ENCODE data around the gene XXYLT1. TPM values are rescaled to one million over a fixed set of nuclear protein-coding genes. Genes with fewer than 3 reads are reported as not detected.

The XXYLT1 gene
- polyA plus RNA-seq, 1 donor (not counting 4 experiments of a cell fraction or from before 2014, with no cell fraction given) = 11.1 TPM

DNA sequence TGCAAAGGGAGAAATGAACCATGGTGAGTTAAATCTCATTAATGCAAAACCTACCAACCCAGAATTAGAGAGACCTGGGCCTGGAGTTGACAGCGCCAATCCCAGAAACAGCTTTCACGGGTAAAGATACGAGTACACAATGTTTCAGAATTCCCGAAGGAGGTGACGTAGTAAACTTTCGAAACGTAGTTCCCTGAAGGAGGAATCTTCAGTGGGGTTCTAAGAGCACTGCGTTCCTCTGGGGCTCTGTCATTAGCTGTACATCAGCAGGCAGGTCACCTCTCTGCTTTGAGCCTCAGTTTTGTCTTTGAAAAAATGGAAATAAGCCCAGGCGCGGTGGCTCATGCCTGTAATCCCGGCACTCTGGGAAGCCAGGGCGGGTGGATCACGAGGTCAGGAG is 152.3 kb downstream of the XXYLT1 start:
- FAIRE-seq (no peak), DNase-seq (ENCODE audit: low read depth, low spot score) (no peak)
- peaks cover 4% of the 10 kb centered on the region for H3K4me1 ChIP-seq (ENCODE audit: control insufficient read depth, extremely low read depth, insufficient read depth, low read length)
- no peak overlapping the region for H3K4me2 ChIP-seq (ENCODE audit: control insufficient read depth, extremely low read depth, insufficient read depth, low read depth, low read length)
- H2AFZ ChIP-seq (ENCODE audit: control insufficient read depth, low read length) = no peak overlapping the region
- H3K4me3 ChIP-seq (ENCODE audit: control insufficient read depth in 2 of 3, extremely low read depth in 1 of 3, insufficient read depth in 2 of 3, low read depth in 1 of 3, low read length in 3 of 3) = no peak overlapping the region
- H3K9me1 ChIP-seq (ENCODE audit: control insufficient read depth, extremely low read depth, insufficient read depth, low read length) = no peaks in the 10 kb centered on the region
- TF ChIP-seq EZH2 (IDR thresholded peaks at IDR 0.05; ENCODE audit: low read length) = no peak
- TF ChIP-seq, protein P1, sequence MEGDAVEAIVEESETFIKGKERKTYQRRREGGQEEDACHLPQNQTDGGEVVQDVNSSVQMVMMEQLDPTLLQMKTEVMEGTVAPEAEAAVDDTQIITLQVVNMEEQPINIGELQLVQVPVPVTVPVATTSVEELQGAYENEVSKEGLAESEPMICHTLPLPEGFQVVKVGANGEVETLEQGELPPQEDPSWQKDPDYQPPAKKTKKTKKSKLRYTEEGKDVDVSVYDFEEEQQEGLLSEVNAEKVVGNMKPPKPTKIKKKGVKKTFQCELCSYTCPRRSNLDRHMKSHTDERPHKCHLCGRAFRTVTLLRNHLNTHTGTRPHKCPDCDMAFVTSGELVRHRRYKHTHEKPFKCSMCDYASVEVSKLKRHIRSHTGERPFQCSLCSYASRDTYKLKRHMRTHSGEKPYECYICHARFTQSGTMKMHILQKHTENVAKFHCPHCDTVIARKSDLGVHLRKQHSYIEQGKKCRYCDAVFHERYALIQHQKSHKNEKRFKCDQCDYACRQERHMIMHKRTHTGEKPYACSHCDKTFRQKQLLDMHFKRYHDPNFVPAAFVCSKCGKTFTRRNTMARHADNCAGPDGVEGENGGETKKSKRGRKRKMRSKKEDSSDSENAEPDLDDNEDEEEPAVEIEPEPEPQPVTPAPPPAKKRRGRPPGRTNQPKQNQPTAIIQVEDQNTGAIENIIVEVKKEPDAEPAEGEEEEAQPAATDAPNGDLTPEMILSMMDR (optimal IDR thresholded peaks at IDR 0.05 in 1 of 3, IDR thresholded peaks at IDR 0.05 in 1 of 3, conservative IDR thresholded peaks at IDR 0.05 in 1 of 3; ENCODE audit: extremely low read depth in 1 of 3, insufficient read depth in 2 of 3, low read length in 3 of 3) = no peak
- H3K9me3 ChIP-seq (ENCODE audit: control insufficient read depth, low read depth, low read length) = no peaks in the 10 kb centered on the region
- no peaks in the 10 kb centered on the region for H3K36me3 ChIP-seq (ENCODE audit: control insufficient read depth in 2 of 2, extremely low read depth in 1 of 2, insufficient read depth in 2 of 2, low read length in 2 of 2)
- dilution Hi-C loops (cut with MboI; ENCODE audit: extremely low pct_ligation_motif_present, low sequenced_read_pairs) = no loop called here
- no peaks in the 10 kb centered on the region for H3K27me3 ChIP-seq (ENCODE audit: control insufficient read depth, extremely low read depth, insufficient read depth, low read length)
- H3K79me2 ChIP-seq (ENCODE audit: control insufficient read depth, insufficient read depth, low read length) = no peaks in the 10 kb centered on the region
- H3K27ac ChIP-seq (ENCODE audit: control insufficient read depth, insufficient read depth, low read length) = no peak overlapping the region
- H3K9ac ChIP-seq (ENCODE audit: control insufficient read depth, extremely low read depth, insufficient read depth, low read length) = no peak overlapping the region
- H4K20me1 ChIP-seq (ENCODE audit: control insufficient read depth, extremely low read depth, insufficient read depth, low read length) = no peaks in the 10 kb centered on the region

DNA sequence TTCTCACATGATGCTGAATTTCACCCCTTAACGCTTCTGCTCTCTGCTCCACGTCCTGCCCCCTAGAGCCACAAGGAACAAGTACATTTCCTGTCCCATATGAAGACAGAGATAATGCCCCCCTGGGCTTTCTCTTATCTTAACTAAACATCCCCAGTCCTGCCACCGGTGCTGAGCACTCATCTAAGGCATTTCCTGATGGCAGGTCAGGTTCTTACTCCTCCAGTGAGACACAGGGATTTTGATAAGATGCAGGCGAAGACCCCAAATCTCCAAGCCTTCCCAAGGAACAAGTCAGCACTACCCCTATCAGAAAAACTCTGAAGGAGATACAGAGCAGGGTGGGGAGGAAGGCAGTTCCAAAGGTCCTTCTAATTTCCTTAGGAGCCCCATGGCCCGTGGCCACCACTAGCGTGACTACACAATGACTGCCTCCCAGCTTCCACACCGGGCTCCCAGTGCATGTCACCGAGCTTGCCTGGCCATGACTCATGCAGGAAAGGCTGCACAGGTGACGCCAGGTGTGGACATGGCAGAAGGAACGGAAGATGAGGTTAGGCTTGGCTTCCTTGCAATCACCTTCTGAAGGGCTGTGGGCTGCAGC is 152.9 kb downstream of the XXYLT1 start:
- Histone ChIP-seq H3K36me3 (ENCODE audit: control insufficient read depth in 2 of 2, extremely low read depth in 1 of 2, insufficient read depth in 2 of 2, low read length in 2 of 2) (no peaks in the 10 kb centered on the region), H4K20me1 (ENCODE audit: control insufficient read depth, extremely low read depth, insufficient read depth, low read length) (no peaks in the 10 kb centered on the region), H3K9ac (ENCODE audit: control insufficient read depth, extremely low read depth, insufficient read depth, low read length) (no peak overlapping the region), H3K4me1 (ENCODE audit: control insufficient read depth, extremely low read depth, insufficient read depth, low read length) (peaks cover 10% of the 10 kb centered on the region), H2AFZ (ENCODE audit: control insufficient read depth, low read length) (no peak overlapping the region), H3K9me1 (ENCODE audit: control insufficient read depth, extremely low read depth, insufficient read depth, low read length) (no peaks in the 10 kb centered on the region), H3K79me2 (ENCODE audit: control insufficient read depth, insufficient read depth, low read length) (no peaks in the 10 kb centered on the region), H3K9me3 (ENCODE audit: control insufficient read depth, low read depth, low read length) (no peaks in the 10 kb centered on the region), H3K4me2 (ENCODE audit: control insufficient read depth, extremely low read depth, insufficient read depth, low read depth, low read length) (no peak overlapping the region), H3K27me3 (ENCODE audit: control insufficient read depth, extremely low read depth, insufficient read depth, low read length) (no peaks in the 10 kb centered on the region), H3K27ac (ENCODE audit: control insufficient read depth, insufficient read depth, low read length) (no peak overlapping the region), H3K4me3 (ENCODE audit: control insufficient read depth in 2 of 3, extremely low read depth in 1 of 3, insufficient read depth in 2 of 3, low read depth in 1 of 3, low read length in 3 of 3) (no peak overlapping the region)
- FAIRE-seq (no peak), DNase-seq (ENCODE audit: low read depth, low spot score) (no peak)
- dilution Hi-C loops (cut with MboI; ENCODE audit: extremely low pct_ligation_motif_present, low sequenced_read_pairs) = no loop called here
- TF ChIP-seq, protein P1 (optimal IDR thresholded peaks at IDR 0.05 in 1 of 3, IDR thresholded peaks at IDR 0.05 in 1 of 3, conservative IDR thresholded peaks at IDR 0.05 in 1 of 3; ENCODE audit: extremely low read depth in 1 of 3, insufficient read depth in 2 of 3, low read length in 3 of 3) = no peak
- no peak for TF ChIP-seq EZH2 (IDR thresholded peaks at IDR 0.05; ENCODE audit: low read length)
